Liver (tissue), 9 donors: Measurements from ENCODE around the gene TMEM200C. TPM values are rescaled to one million over a fixed set of nuclear protein-coding genes. Genes with fewer than 3 reads are reported as not detected.

Source experiments
- DNase-seq: peaks from one replicate; pipeline ENCODE4 v3.0.0-alpha.2; 2017; ENCODE audit warnings: low spot score
- H3K27ac ChIP-seq, 2 donors: one replicate each; pipeline ENCODE4 v1.7.0; 2013; ENCODE audit warnings: inconsistent platforms in 2 of 2, low read length in 2 of 2, control low read depth in 1 of 2, low read depth in 1 of 2, mild to moderate bottlenecking in 1 of 2
- H3K27me3 ChIP-seq, 4 donors: one replicate each; pipeline versions ENCODE4 v1.6.1 to v1.7.0; 2013; ENCODE audit warnings: low read length in 3 of 4, inconsistent platforms in 1 of 4, mild to moderate bottlenecking in 1 of 4, moderate library complexity in 1 of 4; ENCODE audit not compliant: control insufficient read depth in 4 of 4, insufficient read depth in 4 of 4
- H3K36me3 ChIP-seq, 4 donors: one replicate each; pipeline versions ENCODE4 v1.6.1 to v1.7.0; 2013; ENCODE audit warnings: low read length in 3 of 4, mild to moderate bottlenecking in 3 of 4, low read depth in 1 of 4, moderate library complexity in 1 of 4; ENCODE audit not compliant: control insufficient read depth in 4 of 4, insufficient read depth in 3 of 4
- H3K4me1 ChIP-seq, 4 donors: one replicate each; pipeline versions ENCODE4 v1.6.1 to v1.7.0; 2013; ENCODE audit warnings: low read length in 3 of 4, mild to moderate bottlenecking in 3 of 4, moderate library complexity in 1 of 4; ENCODE audit not compliant: control insufficient read depth in 4 of 4, insufficient read depth in 4 of 4
- H3K4me3 ChIP-seq, 3 donors: one replicate each; pipeline versions ENCODE4 v1.6.1 to v1.7.0; 2013; ENCODE audit warnings: low read length in 3 of 3, control low read depth in 1 of 3, low read depth in 1 of 3, mild to moderate bottlenecking in 1 of 3
- H3K9ac ChIP-seq, 2 donors: one replicate each; pipeline ENCODE4 v1.7.0; 2013; ENCODE audit warnings: low read length in 2 of 2, mild to moderate bottlenecking in 2 of 2, moderate library complexity in 2 of 2, control low read depth in 1 of 2, low read depth in 1 of 2
- H3K9me3 ChIP-seq, 4 donors: one replicate each; pipeline versions ENCODE4 v1.6.1 to v1.7.0; 2013; ENCODE audit warnings: low read length in 3 of 4; ENCODE audit not compliant: control insufficient read depth in 4 of 4
- EGR1 ChIP-seq, 2 donors: IDR thresholded peaks; 2 replicates each; pipeline ENCODE4 v1.6.1; 2016 to 2018; ENCODE audit warnings: antibody characterized with exemption in 2 of 2, low read depth in 2 of 2
- FOXA1 ChIP-seq: IDR thresholded peaks from 2 replicates; pipeline ENCODE4 v1.6.1; 2016; ENCODE audit warnings: antibody characterized with exemption
- GABPA ChIP-seq, 2 donors: IDR thresholded peaks in 1 of 2; conservative IDR thresholded peaks in 1 of 2; 2 replicates each; pipeline ENCODE4 v1.6.1; 2016; ENCODE audit warnings: antibody characterized with exemption in 2 of 2, mild to moderate bottlenecking in 1 of 2, moderate library complexity in 1 of 2
- NR2F2 ChIP-seq: IDR thresholded peaks from 2 replicates; pipeline ENCODE4 v1.6.1; 2016; ENCODE audit warnings: antibody characterized with exemption
- RAD21 ChIP-seq, 2 donors: IDR thresholded peaks; 2 replicates each; pipeline ENCODE4 v1.6.1; 2016; ENCODE audit warnings: antibody characterized with exemption in 2 of 2, mild to moderate bottlenecking in 2 of 2
- RXRA ChIP-seq, 2 donors: IDR thresholded peaks; 2 replicates each; pipeline ENCODE4 v1.6.1; 2017 to 2018; ENCODE audit warnings: antibody characterized with exemption in 2 of 2, mild to moderate bottlenecking in 1 of 2
- YY1 ChIP-seq: IDR thresholded peaks from 2 replicates; pipeline ENCODE4 v1.6.1; 2016; ENCODE audit warnings: antibody characterized with exemption, mild to moderate bottlenecking
- WGBS: extraction: QIAGEN DNeasy Blood & Tissue Kit; methylation state at CpG from one replicate; pipeline ENCODE4 v1.1.7; 2013; 5-methylcytosine and 5-hydroxymethylcytosine counted together
- polyA plus RNA-seq, 2 donors: library from polyadenylated mRNA; stranded (reverse) in 1 of 2; unstranded in 1 of 2; fragments of 200-250 nt in 1 of 2; fragments of >200 nt in 1 of 2; fragmentation: Nextera tagmentation in 1 of 2; extraction: Ambion mirVana in 1 of 2; gene quantifications; one replicate each; pipeline versions ENCODE4 v1.2.1 to v1.2.3, GENCODE V29; 2013 to 2015
- total RNA-seq, 2 donors: library from RNA; depleted of rRNA; stranded (reverse); fragments of >200 nt; gene quantifications; one replicate each; pipeline ENCODE4 v1.2.3, GENCODE V29; 2014
- TF ChIP-seq, protein P1 (sequence below): fragments of 150-350 bp; IDR thresholded peaks from 2 replicates; pipeline ENCODE4 v1.5.1; 2017; ENCODE audit warnings: improper control_type of control experiment, low read depth, low read length; ENCODE audit not compliant: missing input control
- TF ChIP-seq, protein P2 (sequence below): IDR thresholded peaks from 2 replicates; pipeline ENCODE4 v1.6.1; 2016; ENCODE audit warnings: antibody characterized with exemption, mild to moderate bottlenecking
- TF ChIP-seq, protein P3 (sequence below): IDR thresholded peaks from 2 replicates; pipeline ENCODE4 v1.6.1; 2016; ENCODE audit warnings: antibody characterized with exemption
- TF ChIP-seq, protein P4 (sequence below): IDR thresholded peaks from 2 replicates; pipeline ENCODE4 v1.6.1; 2016; ENCODE audit warnings: antibody characterized with exemption
- donor health status: healthy.
- donor health status: healthy.
- donor health status: healthy.
- donor health status: healthy.
- donor health status: healthy.

The TMEM200C gene
- total RNA-seq (under 1 TPM; 0.23 to 0.25 TPM), polyA plus RNA-seq (under 1 TPM; 0.08 to 0.58 TPM)

DNA sequence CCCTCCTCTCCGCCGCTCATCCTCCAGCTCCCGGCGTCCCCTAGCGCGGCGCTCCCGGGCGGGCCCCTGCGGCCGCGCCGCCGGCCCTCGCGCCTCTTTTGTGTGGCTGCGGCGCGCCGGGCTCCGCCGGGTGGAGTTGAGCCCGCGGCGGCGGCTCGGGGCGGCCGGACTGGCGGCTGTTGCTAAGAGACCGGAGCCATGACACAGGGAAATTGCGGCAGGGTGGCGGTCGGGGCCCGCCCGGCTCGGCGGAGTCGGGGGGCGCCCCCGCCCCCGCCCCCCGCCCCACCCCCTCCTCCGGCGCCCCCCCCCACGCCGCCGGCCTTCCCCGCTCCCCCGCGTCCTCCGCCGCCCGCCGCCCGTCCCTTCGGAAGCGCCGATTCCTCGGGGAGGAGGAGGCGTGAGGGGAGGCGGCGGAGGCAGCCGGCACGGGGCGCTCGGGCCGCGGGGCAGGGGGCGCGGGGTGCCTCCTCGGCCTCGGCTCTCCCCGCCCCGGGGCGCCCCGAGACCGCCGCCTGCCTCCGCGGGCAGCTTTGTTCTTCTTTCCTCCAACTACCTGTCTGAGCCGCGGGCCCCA lies at the start of gene TMEM200C:
Gene TMEM200C, minus strand, starts transcription at position 224 of the 577 bp plus-strand sequence. CDS start 3,459 bp downstream, outside the sequence.
- TF ChIP-seq EGR1 (IDR thresholded peaks at IDR 0.05; ENCODE audit: low read depth in 2 of 2), result no peak
- TF ChIP-seq YY1, result no peak
- TF ChIP-seq, protein P1, sequence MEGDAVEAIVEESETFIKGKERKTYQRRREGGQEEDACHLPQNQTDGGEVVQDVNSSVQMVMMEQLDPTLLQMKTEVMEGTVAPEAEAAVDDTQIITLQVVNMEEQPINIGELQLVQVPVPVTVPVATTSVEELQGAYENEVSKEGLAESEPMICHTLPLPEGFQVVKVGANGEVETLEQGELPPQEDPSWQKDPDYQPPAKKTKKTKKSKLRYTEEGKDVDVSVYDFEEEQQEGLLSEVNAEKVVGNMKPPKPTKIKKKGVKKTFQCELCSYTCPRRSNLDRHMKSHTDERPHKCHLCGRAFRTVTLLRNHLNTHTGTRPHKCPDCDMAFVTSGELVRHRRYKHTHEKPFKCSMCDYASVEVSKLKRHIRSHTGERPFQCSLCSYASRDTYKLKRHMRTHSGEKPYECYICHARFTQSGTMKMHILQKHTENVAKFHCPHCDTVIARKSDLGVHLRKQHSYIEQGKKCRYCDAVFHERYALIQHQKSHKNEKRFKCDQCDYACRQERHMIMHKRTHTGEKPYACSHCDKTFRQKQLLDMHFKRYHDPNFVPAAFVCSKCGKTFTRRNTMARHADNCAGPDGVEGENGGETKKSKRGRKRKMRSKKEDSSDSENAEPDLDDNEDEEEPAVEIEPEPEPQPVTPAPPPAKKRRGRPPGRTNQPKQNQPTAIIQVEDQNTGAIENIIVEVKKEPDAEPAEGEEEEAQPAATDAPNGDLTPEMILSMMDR, result no peak
- no peak for TF ChIP-seq NR2F2
- TF ChIP-seq, protein P2, sequence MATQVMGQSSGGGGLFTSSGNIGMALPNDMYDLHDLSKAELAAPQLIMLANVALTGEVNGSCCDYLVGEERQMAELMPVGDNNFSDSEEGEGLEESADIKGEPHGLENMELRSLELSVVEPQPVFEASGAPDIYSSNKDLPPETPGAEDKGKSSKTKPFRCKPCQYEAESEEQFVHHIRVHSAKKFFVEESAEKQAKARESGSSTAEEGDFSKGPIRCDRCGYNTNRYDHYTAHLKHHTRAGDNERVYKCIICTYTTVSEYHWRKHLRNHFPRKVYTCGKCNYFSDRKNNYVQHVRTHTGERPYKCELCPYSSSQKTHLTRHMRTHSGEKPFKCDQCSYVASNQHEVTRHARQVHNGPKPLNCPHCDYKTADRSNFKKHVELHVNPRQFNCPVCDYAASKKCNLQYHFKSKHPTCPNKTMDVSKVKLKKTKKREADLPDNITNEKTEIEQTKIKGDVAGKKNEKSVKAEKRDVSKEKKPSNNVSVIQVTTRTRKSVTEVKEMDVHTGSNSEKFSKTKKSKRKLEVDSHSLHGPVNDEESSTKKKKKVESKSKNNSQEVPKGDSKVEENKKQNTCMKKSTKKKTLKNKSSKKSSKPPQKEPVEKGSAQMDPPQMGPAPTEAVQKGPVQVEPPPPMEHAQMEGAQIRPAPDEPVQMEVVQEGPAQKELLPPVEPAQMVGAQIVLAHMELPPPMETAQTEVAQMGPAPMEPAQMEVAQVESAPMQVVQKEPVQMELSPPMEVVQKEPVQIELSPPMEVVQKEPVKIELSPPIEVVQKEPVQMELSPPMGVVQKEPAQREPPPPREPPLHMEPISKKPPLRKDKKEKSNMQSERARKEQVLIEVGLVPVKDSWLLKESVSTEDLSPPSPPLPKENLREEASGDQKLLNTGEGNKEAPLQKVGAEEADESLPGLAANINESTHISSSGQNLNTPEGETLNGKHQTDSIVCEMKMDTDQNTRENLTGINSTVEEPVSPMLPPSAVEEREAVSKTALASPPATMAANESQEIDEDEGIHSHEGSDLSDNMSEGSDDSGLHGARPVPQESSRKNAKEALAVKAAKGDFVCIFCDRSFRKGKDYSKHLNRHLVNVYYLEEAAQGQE, result no peak
- TF ChIP-seq, protein P3, sequence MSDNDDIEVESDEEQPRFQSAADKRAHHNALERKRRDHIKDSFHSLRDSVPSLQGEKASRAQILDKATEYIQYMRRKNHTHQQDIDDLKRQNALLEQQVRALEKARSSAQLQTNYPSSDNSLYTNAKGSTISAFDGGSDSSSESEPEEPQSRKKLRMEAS, result no peak
- no peak for TF ChIP-seq RAD21 (IDR thresholded peaks at IDR 0.05)
- no peak for TF ChIP-seq FOXA1
- TF ChIP-seq, protein P4, sequence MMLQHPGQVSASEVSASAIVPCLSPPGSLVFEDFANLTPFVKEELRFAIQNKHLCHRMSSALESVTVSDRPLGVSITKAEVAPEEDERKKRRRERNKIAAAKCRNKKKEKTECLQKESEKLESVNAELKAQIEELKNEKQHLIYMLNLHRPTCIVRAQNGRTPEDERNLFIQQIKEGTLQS, result no peak
- Histone ChIP-seq H3K9me3 (no peaks in the 10 kb centered on the region), H3K4me3 (peak within 1 kb of the TSS in 2 of 3 donors; percentile 23 to 67), H3K9ac (no peak within 1 kb of the TSS), H3K27ac (peak within 1 kb of the TSS; percentile 5 to 25), H3K4me1 (peaks cover 8 to 30% (median 19%) of the 10 kb centered on the region in 4 donors), H3K36me3 (no peaks in the 10 kb centered on the region), H3K27me3 (peaks cover 0 to 20% (median 8%) of the 10 kb centered on the region in 4 donors)
- 3% methylated on average over 80 of the region's 83 CpGs for WGBS
- no peak for DNase-seq

DNA sequence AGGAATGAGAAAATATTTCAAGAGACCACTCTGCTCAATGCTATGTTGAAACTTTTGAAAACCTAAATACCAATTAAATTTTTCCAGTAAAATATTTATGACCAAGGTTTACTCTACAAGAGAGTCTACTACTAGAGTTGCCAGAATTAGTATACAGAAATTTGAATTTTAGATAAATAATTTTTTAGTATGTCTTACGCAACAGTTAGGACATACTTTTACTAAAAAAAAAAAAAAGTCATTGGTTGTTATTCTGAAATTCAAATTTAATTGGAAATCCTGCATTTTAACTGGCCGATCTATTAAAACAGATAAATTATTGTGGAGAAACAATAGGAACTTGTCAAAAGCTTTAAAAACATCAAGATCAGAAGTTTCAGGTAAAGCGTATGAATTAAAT lies 49.1 kb upstream of the TMEM200C start:
- Histone ChIP-seq H3K9me3 (no peaks in the 10 kb centered on the region), H3K27me3 (no peaks in the 10 kb centered on the region), H3K27ac (no peak overlapping the region), H3K9ac (no peak overlapping the region), H3K36me3 (no peaks in the 10 kb centered on the region), H3K4me1 (no peaks in the 10 kb centered on the region), H3K4me3 (no peak overlapping the region)
- no peak for DNase-seq
- WGBS, result 88% methylated on average over 3 of the region's 3 CpGs
- TF ChIP-seq NR2F2 (no peak), GABPA (IDR thresholded peaks at IDR 0.05 in 1 of 2, conservative IDR thresholded peaks at IDR 0.05 in 1 of 2) (no peak), RXRA (IDR thresholded peaks at IDR 0.05) (no peak)
- TF ChIP-seq, protein P4, result no peak
